Upper lobe of right lung (tissue), 1 donor: ENCODE results near the gene FGF21. TPM values are rescaled to one million over a fixed set of nuclear protein-coding genes. Genes with fewer than 3 reads are reported as not detected.

Experiments
- ATAC-seq: fragments of 200-7000 bp; cut with Tn5 transposase; one replicate; pipeline ENCODE4 v1.9.1; 2020; ENCODE audit warnings: mild to moderate bottlenecking, moderate library complexity
- DNase-seq: peaks from one replicate; pipeline ENCODE4 v3.0.0-alpha.2; 2020
- H3K27ac ChIP-seq: fragments of 200-600 bp; one replicate; pipeline ENCODE4 v1.8.0; 2022
- H3K27me3 ChIP-seq: fragments of 200-600 bp; one replicate; pipeline ENCODE4 v1.8.0; 2022; ENCODE audit warnings: mild to moderate bottlenecking
- H3K36me3 ChIP-seq: fragments of 200-600 bp; one replicate; pipeline ENCODE4 v1.8.0; 2022
- H3K4me1 ChIP-seq: fragments of 200-600 bp; one replicate; pipeline ENCODE4 v1.8.0; 2022
- H3K4me3 ChIP-seq: fragments of 200-600 bp; one replicate; pipeline ENCODE4 v1.8.0; 2022; ENCODE audit warnings: mild to moderate bottlenecking
- H3K9me3 ChIP-seq: fragments of 200-600 bp; one replicate; pipeline ENCODE4 v1.8.0; 2022
- CTCF ChIP-seq: fragments of 200-600 bp; IDR thresholded peaks from one replicate; pipeline ENCODE4 v1.8.0; 2022; ENCODE audit warnings: antibody characterized with exemption
- intact Hi-C: fragments of 100-400 bp; cut with DNase I; formaldehyde crosslinking; loops from one replicate; pipeline ENCODE4 v1.11.0; 2022
- long read RNA-seq: library from polyadenylated mRNA; unstranded; transcript quantifications from one replicate; pipeline ENCODE4 v2.0.0, GENCODE V29; 2021
- total RNA-seq: library from RNA; stranded (reverse); fragmentation: NEBNext Ultra II Directional; extraction: Animal tissue kit (Norgen Biotek cat#: 25700); gene quantifications from one replicate; pipeline ENCODE4 v1.2.1, GENCODE V29; 2021
- donor health status: DM: no; HTN: yes; CAD: no; lungs with severe emphysema.

Gene FGF21, protein sequence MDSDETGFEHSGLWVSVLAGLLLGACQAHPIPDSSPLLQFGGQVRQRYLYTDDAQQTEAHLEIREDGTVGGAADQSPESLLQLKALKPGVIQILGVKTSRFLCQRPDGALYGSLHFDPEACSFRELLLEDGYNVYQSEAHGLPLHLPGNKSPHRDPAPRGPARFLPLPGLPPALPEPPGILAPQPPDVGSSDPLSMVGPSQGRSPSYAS
- not detected for total RNA-seq
- long read RNA-seq, result 0 reads

DNA sequence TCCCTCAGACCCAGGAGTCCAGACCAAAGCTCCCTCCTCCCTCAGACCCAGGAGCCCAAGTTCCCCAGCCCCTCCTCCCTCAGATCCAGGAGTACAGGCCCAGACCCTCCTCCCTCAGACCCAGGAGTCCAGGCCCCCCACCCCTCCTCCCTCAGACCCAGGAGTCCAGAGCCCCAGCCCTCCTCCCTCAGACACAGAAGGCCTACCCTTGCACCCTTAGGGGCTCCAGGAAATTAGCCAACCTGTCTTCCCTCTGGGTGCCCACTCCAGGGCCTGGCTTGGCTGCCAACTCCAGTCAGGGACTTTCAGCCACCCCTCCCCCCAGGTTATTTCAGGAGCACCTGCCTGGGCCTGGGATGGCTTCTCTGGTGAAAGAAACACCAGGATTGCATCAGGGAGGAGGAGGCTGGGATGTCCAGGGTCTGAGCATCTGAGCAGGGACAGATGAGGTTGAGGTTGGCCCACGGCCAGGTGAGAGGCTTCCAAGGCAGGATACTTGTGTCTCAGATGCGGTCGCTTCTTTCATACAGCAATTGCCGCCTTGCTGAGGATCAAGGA, at the start of gene FGF21:
TSS of gene FGF21 (plus strand) at position 441 of the 558 bp plus-strand sequence. CDS start 713 bp downstream, outside the sequence.
- no peaks in the 10 kb centered on the region for H3K36me3 ChIP-seq
- H3K27me3 ChIP-seq, result peaks cover 19% of the 10 kb centered on the region
- intact Hi-C loops, result no loop called here
- no peak within 1 kb of the TSS for H3K27ac ChIP-seq
- H3K4me3 ChIP-seq, result no peak within 1 kb of the TSS
- DNase-seq (no peak), ATAC-seq (no peak)
- H3K9me3 ChIP-seq, result no peaks in the 10 kb centered on the region
- peaks cover 18% of the 10 kb centered on the region for H3K4me1 ChIP-seq
- TF ChIP-seq CTCF, result no peak

DNA sequence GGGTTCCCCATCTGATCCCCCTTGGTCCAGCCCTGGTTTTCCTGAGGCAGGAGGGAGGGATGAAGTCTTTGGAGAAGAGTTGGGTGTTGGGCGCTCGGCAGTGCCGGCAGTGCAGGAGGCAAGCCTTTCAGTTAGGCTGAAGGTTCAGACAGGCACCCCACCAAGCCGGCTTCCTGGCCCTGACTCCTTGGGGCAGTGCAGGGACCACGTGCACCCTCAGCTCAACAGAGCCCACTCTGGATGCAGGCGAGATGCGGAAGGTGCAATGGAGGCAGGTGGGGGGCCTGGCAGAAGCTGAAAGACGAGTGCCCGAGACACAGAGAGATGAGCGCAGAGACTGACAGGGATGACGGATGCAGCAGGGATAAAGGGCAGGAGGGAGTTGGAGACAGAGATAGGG, 46.9 kb upstream of the FGF21 start:
- Histone ChIP-seq H3K4me3 (no peak overlapping the region), H3K27ac (no peak overlapping the region), H3K36me3 (no peaks in the 10 kb centered on the region), H3K4me1 (peaks cover 6% of the 10 kb centered on the region), H3K9me3 (no peaks in the 10 kb centered on the region), H3K27me3 (no peaks in the 10 kb centered on the region)
- intact Hi-C loops, result no loop called here
- no peak for ATAC-seq
- no peak for DNase-seq
- TF ChIP-seq CTCF, result no peak

GRCh38 chr19:48711106-48711662, 44.1 kb upstream of the FGF21 start:
- ATAC-seq (no peak), DNase-seq (no peak)
- Histone ChIP-seq H3K4me3 (no peak overlapping the region), H3K27me3 (no peaks in the 10 kb centered on the region), H3K36me3 (no peaks in the 10 kb centered on the region), H3K9me3 (no peaks in the 10 kb centered on the region), H3K27ac (no peak overlapping the region), H3K4me1 (peaks cover 17% of the 10 kb centered on the region)
- intact Hi-C loops, result no loop called here
- no peak for TF ChIP-seq CTCF

GRCh38 chr19:48713041-48713863, 42.1 kb upstream of the FGF21 start:
- peaks cover 23% of the 10 kb centered on the region for H3K4me1 ChIP-seq
- H3K27me3 ChIP-seq, result no peaks in the 10 kb centered on the region
- peak overlapping the region; percentile 11 for H3K27ac ChIP-seq
- DNase-seq (no peak), ATAC-seq (no peak)
- TF ChIP-seq CTCF, result no peak
- intact Hi-C loops, result no loop called here
- H3K9me3 ChIP-seq, result no peaks in the 10 kb centered on the region
- H3K4me3 ChIP-seq, result peak overlapping the region; percentile 77
- no peaks in the 10 kb centered on the region for H3K36me3 ChIP-seq

- TF ChIP-seq CTCF, result no peak
- peak overlapping the region; percentile 78 for H3K27ac ChIP-seq
- ATAC-seq, result peak; percentile 96
- H3K9me3 ChIP-seq, result no peaks in the 10 kb centered on the region
- intact Hi-C loops, result no loop called here
- no peaks in the 10 kb centered on the region for H3K36me3 ChIP-seq
- H3K4me1 ChIP-seq, result peaks cover 23% of the 10 kb centered on the region
- peak overlapping the region; percentile 77 for H3K4me3 ChIP-seq
- DNase-seq, result peak; percentile 99
- H3K27me3 ChIP-seq, result no peaks in the 10 kb centered on the region
These were observed 41.2 kb upstream of the FGF21 start for GRCh38 chr19:48713864-48714755.
